HepG2 (cell line): ENCODE measurements around the gene PLOD3. TPM values are rescaled to one million over a fixed set of nuclear protein-coding genes. Genes with fewer than 3 reads are reported as not detected.

Source experiments
- ATAC-seq: fragments of 200-7000 bp; cut with Tn5 transposase; 3 replicates; pipeline ENCODE4 v1.9.1; 2020; ENCODE audit warnings: mild to moderate bottlenecking, moderate library complexity
- BruUV-seq: library from RNA; stranded (reverse); fragments of 400-500 nt; replicated peaks from 2 replicates; lab custom pipeline; 2021; lab: Mats Ljungman, UMichigan
- CTCF ChIA-PET: fragments of 300-600 bp; formaldehyde crosslinking; extraction: SDS; loops from one replicate; lab custom pipeline; 2021; ENCODE audit warnings: low total read pairs, inconsistent platforms, low intra/inter-chr PET ratio; lab: Yijun Ruan, JAX
- POLR2A ChIA-PET: fragments of 350-600 bp; sonication (Branson Sonifier 250); formaldehyde crosslinking; loops from one replicate; lab custom pipeline; 2020; ENCODE audit warnings: antibody characterized with exemption, inconsistent platforms; lab: Yijun Ruan, JAX
- DNase-seq: peaks from one replicate; pipeline ENCODE4 v3.0.0-alpha.2; 2015; ENCODE audit warnings: low spot score
- FAIRE-seq: peaks from 3 replicates; lab custom pipeline; 2011; peaks lifted over from hg19 to GRCh38; lab: Jason Lieb, UNC
- H2AFZ ChIP-seq: one replicate; pipeline ENCODE4 v1.6.1; 2011; ENCODE audit warnings: low read length, inconsistent platforms
- H3K27ac ChIP-seq: fragments of 300-600 bp; 3 replicates; pipeline ENCODE4 v1.8.0; 2011; ENCODE audit warnings: mixed run types, mild to moderate bottlenecking, mixed read lengths, low read length, inconsistent platforms; ENCODE audit not compliant: insufficient read depth; ENCODE audit errors: extremely low read length
- H3K27me3 ChIP-seq, 2 experiments: fragments of 200-600 bp in 1 of 2; 2 replicates in 1 of 2; 3 replicates in 1 of 2; pipeline versions ENCODE4 v1.6.0 to v1.8.0; 2011; ENCODE audit warnings: low read length in 2 of 2, mild to moderate bottlenecking in 2 of 2, moderate library complexity in 2 of 2, inconsistent platforms in 1 of 2; ENCODE audit not compliant: insufficient read depth in 2 of 2, control insufficient read depth in 1 of 2
- H3K36me3 ChIP-seq, 2 experiments: fragments of 200-600 bp in 1 of 2; replicated peaks in 1 of 2; 2 replicates in 1 of 2; 3 replicates in 1 of 2; pipeline versions ENCODE4 v1.5.1 to v1.8.0; 2011; ENCODE audit warnings: low read length in 2 of 2, inconsistent platforms in 1 of 2; ENCODE audit not compliant: insufficient read depth in 2 of 2, control insufficient read depth in 1 of 2
- H3K4me1 ChIP-seq: 2 replicates; pipeline ENCODE4 v1.5.1; 2012; ENCODE audit warnings: low read length, inconsistent platforms; ENCODE audit not compliant: insufficient read depth
- H3K4me2 ChIP-seq: 2 replicates; pipeline ENCODE4 v1.6.0; 2011; ENCODE audit warnings: low read depth, low read length, inconsistent platforms
- H3K4me3 ChIP-seq, 3 experiments: fragments of 200-600 bp in 1 of 3; sonication (generic), shearing (Covaris generic) in 1 of 3; replicated peaks in 1 of 3; 2 replicates each; pipeline ENCODE4 v1.5.1; 2011 to 2016; ENCODE audit warnings: low read length in 3 of 3, inconsistent platforms in 2 of 3, low read depth in 2 of 3, mild to moderate bottlenecking in 2 of 3, control low read depth in 1 of 3, mixed read lengths in 1 of 3; ENCODE audit not compliant: insufficient read depth in 1 of 3
- H3K79me2 ChIP-seq: one replicate; pipeline ENCODE4 v1.6.1; 2011; ENCODE audit warnings: low read length, inconsistent platforms; ENCODE audit not compliant: insufficient read depth
- H3K9ac ChIP-seq: 2 replicates; pipeline ENCODE4 v1.6.0; 2011; ENCODE audit warnings: mild to moderate bottlenecking, low read depth, low read length, inconsistent platforms; ENCODE audit not compliant: insufficient read depth
- H3K9me3 ChIP-seq: 2 replicates; pipeline ENCODE4 v1.5.1; 2012; ENCODE audit warnings: mild to moderate bottlenecking, low read length
- H4K20me1 ChIP-seq: 2 replicates; pipeline ENCODE4 v1.6.0; 2011; ENCODE audit warnings: inconsistent platforms, mild to moderate bottlenecking, low read length, moderate library complexity; ENCODE audit not compliant: insufficient read depth
- FOSL2 ChIP-seq: sonication (generic); formaldehyde crosslinking; IDR thresholded peaks from 2 replicates; pipeline ENCODE4 v1.4.0; 2020; ENCODE audit warnings: missing genetic modification reagents
- HNRNPL ChIP-seq: fragments of 200-400 bp; formaldehyde crosslinking; IDR thresholded peaks from 2 replicates; pipeline ENCODE4 v1.6.1; 2017; ENCODE audit warnings: mild to moderate bottlenecking, low read depth, low read length
- HNRNPLL ChIP-seq: fragments of 200-400 bp; formaldehyde crosslinking; IDR thresholded peaks from 2 replicates; pipeline ENCODE4 v1.6.1; 2017; ENCODE audit warnings: mild to moderate bottlenecking, low read depth, low read length; ENCODE audit not compliant: poor library complexity, severe bottlenecking
- NCOA5 ChIP-seq: sonication (generic); formaldehyde crosslinking; IDR thresholded peaks from 2 replicates; pipeline ENCODE4 v1.4.0; 2020; ENCODE audit warnings: missing genetic modification reagents
- SALL1 ChIP-seq: sonication (generic); formaldehyde crosslinking; IDR thresholded peaks from 2 replicates; pipeline ENCODE4 v1.8.0; 2022; ENCODE audit warnings: mild to moderate bottlenecking, missing genetic modification reagents
- ZNF263 ChIP-seq: sonication (generic); formaldehyde crosslinking; IDR thresholded peaks from 2 replicates; pipeline ENCODE4 v1.4.0; 2020; ENCODE audit warnings: missing genetic modification reagents
- ZNF7 ChIP-seq: IDR thresholded peaks from 2 replicates; pipeline ENCODE4 v1.6.1; 2016; ENCODE audit warnings: missing biosample characterization, missing genetic modification reagents
- WGBS: methylation state at CpG from one replicate; pipeline ENCODE4 v1.1.6; 2017; ENCODE audit warnings: low lambda C conversion rate; 5-methylcytosine and 5-hydroxymethylcytosine counted together
- in situ Hi-C: cut with HindIII; loops from 2 replicates; pipeline ENCODE4 v1.10.0; 2017; ENCODE audit warnings: low pct_unique_long_range_greater_than_20kb; ENCODE audit not compliant: extremely low pct_ligation_motif_present
- intact Hi-C: fragments of 100-400 bp; cut with micrococcal nuclease; formaldehyde crosslinking; loops from one replicate; pipeline ENCODE4 v1.10.0; 2022; ENCODE audit not compliant: unreplicated experiment
- polyA plus RNA-seq, 8 experiments: library from polyadenylated mRNA; depleted of rRNA in 3 of 8; stranded (reverse) in 7 of 8; unstranded in 1 of 8; fragments of >200 nt; fragmentation: Illumina TruSeq in 4 of 8; extraction: Trizol in 4 of 8; gene quantifications; 2 replicates each; pipeline versions ENCODE4 v1.2.1 to v1.2.3, GENCODE V29; 2011 to 2016; ENCODE audit warnings: low read depth in 4 of 8, missing spikeins in 1 of 8, mixed read lengths in 1 of 8; ENCODE audit not compliant: insufficient read depth in 1 of 8
- total RNA-seq, 5 experiments: library from RNA; depleted of rRNA; stranded (reverse); fragments of >200 nt; fragmentation: Illumina TruSeq; extraction: Trizol; gene quantifications; 2 replicates each; pipeline ENCODE4 v1.2.3, GENCODE V29; 2016; ENCODE audit warnings: low read depth in 1 of 5
- TF ChIP-seq, protein P1 (sequence below): sonication (generic); formaldehyde crosslinking; IDR thresholded peaks from 2 replicates; pipeline ENCODE4 v1.5.0; 2020; ENCODE audit warnings: missing genetic modification reagents
- TF ChIP-seq, protein P2 (sequence below): sonication (generic); formaldehyde crosslinking; IDR thresholded peaks from 2 replicates; pipeline ENCODE4 v1.5.1; 2020; ENCODE audit warnings: mild to moderate bottlenecking, missing genetic modification reagents, moderate library complexity
- TF ChIP-seq, protein P3 (sequence below): IDR thresholded peaks from 2 replicates; pipeline ENCODE4 v1.6.1; 2012; ENCODE audit warnings: inconsistent platforms

Gene PLOD3
- total and polyA plus RNA-seq, 2 of the 13 experiments (the other 11 are each of a cell fraction or from before 2014, with no cell fraction given) = 65.8 to 67.4 TPM

DNA sequence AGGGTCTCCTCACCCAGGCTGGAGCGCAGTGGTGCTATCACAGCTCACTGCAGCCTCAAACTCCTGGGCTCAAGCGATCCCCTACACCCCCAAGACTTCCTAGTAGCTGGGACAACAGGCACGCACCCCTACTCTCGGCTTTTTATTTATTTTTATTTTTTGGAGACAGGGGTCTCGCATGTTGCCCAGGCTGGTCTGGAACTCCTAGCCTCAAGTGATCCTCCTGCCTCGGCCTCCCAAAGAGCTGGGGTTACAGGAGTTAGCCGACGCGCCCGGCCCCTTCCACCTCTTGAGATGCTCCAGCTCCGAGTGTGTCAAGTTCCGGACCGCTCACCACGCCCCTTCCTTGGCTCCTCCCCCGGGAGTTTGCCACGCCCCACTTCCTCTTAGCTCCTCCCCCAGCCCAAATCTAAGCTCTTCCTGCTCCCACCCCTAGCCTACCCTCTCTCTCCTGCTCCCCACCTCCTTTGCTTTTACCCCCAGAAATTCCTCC is 43.6 kb downstream of the PLOD3 start:
- no peak for ATAC-seq
- 44% methylated on average over 16 of the region's 16 CpGs for WGBS
- Histone ChIP-seq H3K27ac (no peak overlapping the region), H3K27me3 (peaks cover 18 to 79% of the 10 kb centered on the region in 2 experiments), H4K20me1 (no peaks in the 10 kb centered on the region), H3K4me1 (peaks cover 48% of the 10 kb centered on the region), H3K36me3 (no peaks in the 10 kb centered on the region), H3K79me2 (no peaks in the 10 kb centered on the region), H3K4me2 (peak overlapping the region; percentile 62; the same call in 1 of the 2 replicates), H3K9me3 (no peaks in the 10 kb centered on the region), H3K9ac (no peak overlapping the region), H2AFZ (no peak overlapping the region), H3K4me3 (peak overlapping the region in 1 of 3 experiments; percentile 64; a peak in 2 of 6 replicates)
- ChIA-PET POLR2A (interaction anchor here (0.6 to 1.0 kb wide), 4 partner anchors 8 to 43 kb away, joined by 3 read pairs; partner anchors contain the start of genes PLOD3 and VGF), CTCF (no interaction called here)
- no peak for FAIRE-seq
- no TSS peak for BruUV-seq
- TF ChIP-seq, protein P1, sequence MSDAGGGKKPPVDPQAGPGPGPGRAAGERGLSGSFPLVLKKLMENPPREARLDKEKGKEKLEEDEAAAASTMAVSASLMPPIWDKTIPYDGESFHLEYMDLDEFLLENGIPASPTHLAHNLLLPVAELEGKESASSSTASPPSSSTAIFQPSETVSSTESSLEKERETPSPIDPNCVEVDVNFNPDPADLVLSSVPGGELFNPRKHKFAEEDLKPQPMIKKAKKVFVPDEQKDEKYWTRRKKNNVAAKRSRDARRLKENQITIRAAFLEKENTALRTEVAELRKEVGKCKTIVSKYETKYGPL (CRISPR knock-in tag) = no peak
- TF ChIP-seq ZNF7 = peak; percentile 52; the same call in 1 of the 2 replicates
- intact Hi-C loops = no loop called here
- no peak for DNase-seq
- in situ Hi-C loops = no loop called here

DNA sequence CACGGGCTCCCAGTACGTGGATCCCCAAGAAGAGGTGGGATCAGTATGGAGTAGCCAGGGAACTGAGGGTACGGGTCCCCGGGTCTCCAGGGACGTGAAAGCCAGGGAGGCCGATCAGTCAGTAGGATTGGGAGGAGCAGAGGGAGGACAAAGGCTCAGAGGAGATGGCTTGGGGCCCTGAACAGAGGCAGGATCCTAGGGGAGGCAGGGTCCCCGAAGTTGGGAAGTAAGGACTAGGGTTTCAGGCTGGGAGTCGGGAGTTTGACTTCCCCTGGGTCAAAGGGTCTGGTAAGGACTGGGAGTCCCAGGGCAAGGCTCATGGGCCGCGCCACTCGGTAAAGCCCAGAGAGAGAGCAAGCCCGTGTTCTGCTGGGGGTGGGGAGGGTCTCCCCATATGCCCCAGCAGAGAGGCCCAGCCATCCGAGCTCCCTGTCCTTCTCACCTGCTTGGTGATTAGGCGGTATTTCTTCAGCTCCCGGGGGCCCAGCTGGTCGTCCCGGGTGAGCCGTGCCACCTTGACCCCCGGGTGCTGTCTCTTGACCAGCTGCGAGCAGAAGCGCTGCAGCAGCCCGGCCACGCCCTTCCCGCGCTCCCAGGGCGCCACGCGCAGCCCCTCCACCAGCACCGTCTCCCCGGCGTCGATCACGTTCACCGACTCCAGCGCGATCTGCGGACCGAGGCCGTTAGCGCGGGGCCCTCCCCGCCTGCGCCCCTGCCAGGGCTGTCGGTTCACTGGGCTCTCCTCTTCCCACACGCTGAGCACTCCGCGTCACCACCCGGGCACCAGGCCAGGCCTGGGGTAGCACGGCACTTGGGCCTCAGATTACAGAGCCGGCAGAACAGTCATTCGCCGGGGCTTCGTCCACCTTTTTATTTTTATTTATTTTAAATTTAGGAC is 44.3 kb downstream of the PLOD3 start:
- Histone ChIP-seq H2AFZ (no peak overlapping the region), H4K20me1 (no peaks in the 10 kb centered on the region), H3K9ac (no peak overlapping the region), H3K79me2 (no peaks in the 10 kb centered on the region), H3K4me1 (peaks cover 48% of the 10 kb centered on the region), H3K4me2 (peak overlapping the region; percentile 62), H3K36me3 (no peaks in the 10 kb centered on the region), H3K27ac (no peak overlapping the region), H3K4me3 (peak overlapping the region in 2 of 3 experiments; percentile 15 to 64; a peak in 2 of 6 replicates), H3K9me3 (no peaks in the 10 kb centered on the region), H3K27me3 (peaks cover 15 to 78% of the 10 kb centered on the region in 2 experiments)
- WGBS = 6% methylated on average over 19 of the region's 53 CpGs
- POLR2A ChIA-PET = interaction anchor here (0.8 to 1.0 kb wide), 3 partner anchors 7 to 44 kb away, joined by 3 read pairs; partner anchors contain the start of genes PLOD3 and VGF
- BruUV-seq = no TSS peak
- intact Hi-C loops (no loop called here), in situ Hi-C loops (no loop called here)
- CTCF ChIA-PET = no interaction called here
- no peak for DNase-seq
- ATAC-seq = peak; percentile 12; the same call in 2 of the 3 replicates
- FAIRE-seq = no peak
- no peak for TF ChIP-seq NCOA5 (CRISPR knock-in tag)
- TF ChIP-seq HNRNPL = 0 out of 2 replicates have a peak, but pooled peaks have one; percentile 52
- TF ChIP-seq ZNF263 = peak; percentile 65; the same call in 1 of the 2 replicates
- peak; percentile 34 for TF ChIP-seq HNRNPLL
- TF ChIP-seq SALL1 (CRISPR knock-in tag) = 0 out of 2 replicates have a peak, but pooled peaks have one; percentile 19
- TF ChIP-seq, protein P2, sequence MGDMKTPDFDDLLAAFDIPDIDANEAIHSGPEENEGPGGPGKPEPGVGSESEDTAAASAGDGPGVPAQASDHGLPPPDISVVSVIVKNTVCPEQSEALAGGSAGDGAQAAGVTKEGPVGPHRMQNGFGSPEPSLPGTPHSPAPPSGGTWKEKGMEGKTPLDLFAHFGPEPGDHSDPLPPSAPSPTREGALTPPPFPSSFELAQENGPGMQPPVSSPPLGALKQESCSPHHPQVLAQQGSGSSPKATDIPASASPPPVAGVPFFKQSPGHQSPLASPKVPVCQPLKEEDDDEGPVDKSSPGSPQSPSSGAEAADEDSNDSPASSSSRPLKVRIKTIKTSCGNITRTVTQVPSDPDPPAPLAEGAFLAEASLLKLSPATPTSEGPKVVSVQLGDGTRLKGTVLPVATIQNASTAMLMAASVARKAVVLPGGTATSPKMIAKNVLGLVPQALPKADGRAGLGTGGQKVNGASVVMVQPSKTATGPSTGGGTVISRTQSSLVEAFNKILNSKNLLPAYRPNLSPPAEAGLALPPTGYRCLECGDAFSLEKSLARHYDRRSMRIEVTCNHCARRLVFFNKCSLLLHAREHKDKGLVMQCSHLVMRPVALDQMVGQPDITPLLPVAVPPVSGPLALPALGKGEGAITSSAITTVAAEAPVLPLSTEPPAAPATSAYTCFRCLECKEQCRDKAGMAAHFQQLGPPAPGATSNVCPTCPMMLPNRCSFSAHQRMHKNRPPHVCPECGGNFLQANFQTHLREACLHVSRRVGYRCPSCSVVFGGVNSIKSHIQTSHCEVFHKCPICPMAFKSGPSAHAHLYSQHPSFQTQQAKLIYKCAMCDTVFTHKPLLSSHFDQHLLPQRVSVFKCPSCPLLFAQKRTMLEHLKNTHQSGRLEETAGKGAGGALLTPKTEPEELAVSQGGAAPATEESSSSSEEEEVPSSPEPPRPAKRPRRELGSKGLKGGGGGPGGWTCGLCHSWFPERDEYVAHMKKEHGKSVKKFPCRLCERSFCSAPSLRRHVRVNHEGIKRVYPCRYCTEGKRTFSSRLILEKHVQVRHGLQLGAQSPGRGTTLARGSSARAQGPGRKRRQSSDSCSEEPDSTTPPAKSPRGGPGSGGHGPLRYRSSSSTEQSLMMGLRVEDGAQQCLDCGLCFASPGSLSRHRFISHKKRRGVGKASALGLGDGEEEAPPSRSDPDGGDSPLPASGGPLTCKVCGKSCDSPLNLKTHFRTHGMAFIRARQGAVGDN (CRISPR knock-in tag) = peak; percentile 18; the same call in 1 of the 2 replicates
- TF ChIP-seq FOSL2 (CRISPR knock-in tag) = no peak
- TF ChIP-seq, protein P3, sequence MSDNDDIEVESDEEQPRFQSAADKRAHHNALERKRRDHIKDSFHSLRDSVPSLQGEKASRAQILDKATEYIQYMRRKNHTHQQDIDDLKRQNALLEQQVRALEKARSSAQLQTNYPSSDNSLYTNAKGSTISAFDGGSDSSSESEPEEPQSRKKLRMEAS = peak; percentile 28; the same call in 1 of the 2 replicates
